COLO668 (cell line): ENCODE data around the gene NDUFB7.
A peak's percentile ranks its signal among the peaks of the same experiment; 100 is the strongest.
"Not testable (repeated sequence)": the region's sequence is repeated elsewhere in the genome, so short reads cannot be mapped to it uniquely, and the experiment has no call there.

ENCODE experiments used
- DNase-seq: peaks from one replicate; lab custom pipeline; 2025; ENCODE audit not compliant: unreplicated experiment; lab: John Stamatoyannopoulos, UW

The NDUFB7 gene

GRCh38 chr19:14553939-14554243, 18.0 kb downstream of the NDUFB7 start:
- no peak for DNase-seq

- no peak for DNase-seq
Observed at GRCh38 chr19:14553042-14553938, 18.6 kb downstream of the NDUFB7 start.

GRCh38 chr19:14552006-14552360, 19.9 kb downstream of the NDUFB7 start:
- not testable (repeated sequence) for DNase-seq

GRCh38 chr19:14551134-14552005, 20.5 kb downstream of the NDUFB7 start:
- DNase-seq, result not testable (repeated sequence)

GRCh38 chr19:14550201-14550754, 21.6 kb downstream of the NDUFB7 start:
- DNase-seq, result no peak

- DNase-seq, result no peak
Observed at GRCh38 chr19:14545716-14546082, 26.2 kb downstream of the NDUFB7 start.

GRCh38 chr19:14544977-14545715, 26.7 kb downstream of the NDUFB7 start:
- DNase-seq, result peak; percentile 76

- DNase-seq, result no peak
Observed at GRCh38 chr19:14544047-14544446, 27.8 kb downstream of the NDUFB7 start.

GRCh38 chr19:14542711-14543328, 29.0 kb downstream of the NDUFB7 start:
- no peak for DNase-seq

GRCh38 chr19:14541979-14542378, 29.9 kb downstream of the NDUFB7 start:
- not testable (repeated sequence) for DNase-seq

GRCh38 chr19:14540741-14541525, 30.9 kb downstream of the NDUFB7 start:
- no peak for DNase-seq

GRCh38 chr19:14536926-14537692, 34.8 kb downstream of the NDUFB7 start:
- DNase-seq, result no peak

GRCh38 chr19:14533450-14533849, 38.4 kb downstream of the NDUFB7 start:
- DNase-seq, result no peak

- no peak for DNase-seq
Observed at GRCh38 chr19:14530506-14530905, 41.4 kb downstream of the NDUFB7 start.

- DNase-seq, result peak; percentile 37
Observed at GRCh38 chr19:14530005-14530348, 41.9 kb downstream of the NDUFB7 start.

- DNase-seq, result peak; percentile 99
Observed at GRCh38 chr19:14529254-14530004, 42.4 kb downstream of the NDUFB7 start, which contains the start of gene TECR. Gene TECR, plus strand, starts transcription at chr19:14529594. Its CDS starts 103 bp downstream, at chr19:14529697.

- DNase-seq, result no peak
Observed at GRCh38 chr19:14528419-14529253, 43.2 kb downstream of the NDUFB7 start.

GRCh38 chr19:14526423-14526822, 45.4 kb downstream of the NDUFB7 start:
- no peak for DNase-seq
